HepG2 (cell line): ENCODE measurements around the gene TMEM98. TPM values are rescaled to one million over a fixed set of nuclear protein-coding genes. Genes with fewer than 3 reads are reported as not detected.

Source experiments
- ATM ChIP-seq: fragments of 450-650 bp; IDR thresholded peaks from 2 replicates; pipeline ENCODE4 v1.7.1; 2017; ENCODE audit warnings: mild to moderate bottlenecking, borderline replicate concordance
- CENPT ChIP-seq: sonication (generic); formaldehyde crosslinking; IDR thresholded peaks from 2 replicates; pipeline ENCODE4 v1.8.0; 2022; ENCODE audit warnings: low read depth, mild to moderate bottlenecking, moderate library complexity, missing genetic modification reagents
- DPF2 ChIP-seq: sonication (generic); formaldehyde crosslinking; IDR thresholded peaks from 2 replicates; pipeline ENCODE4 v1.4.0; 2020; ENCODE audit warnings: mild to moderate bottlenecking, low read depth, missing genetic modification reagents, borderline replicate concordance
- EP300 ChIP-seq, 3 experiments: sonication (generic) in 1 of 3; formaldehyde crosslinking in 1 of 3; IDR thresholded peaks; 2 replicates each; pipeline versions ENCODE4 v1.5.1 to v1.6.1; 2011 to 2020; ENCODE audit warnings: low read depth in 2 of 3, low read length in 2 of 3, borderline replicate concordance in 1 of 3, improper control_type of control experiment in 1 of 3, mild to moderate bottlenecking in 1 of 3, missing genetic modification reagents in 1 of 3, moderate library complexity in 1 of 3
- FOXP1 ChIP-seq, 2 experiments: fragments of 450-650 bp in 1 of 2; IDR thresholded peaks; 2 replicates each; pipeline ENCODE4 v1.6.1; 2017 to 2018; ENCODE audit warnings: antibody characterized with exemption in 1 of 2
- GABPA ChIP-seq, 2 experiments: IDR thresholded peaks; 2 replicates each; pipeline ENCODE4 v1.6.1; 2011 to 2016; ENCODE audit warnings: low read depth in 2 of 2, low read length in 1 of 2, missing biosample characterization in 1 of 2, missing genetic modification characterization in 1 of 2
- HDAC2 ChIP-seq: sonication (generic); formaldehyde crosslinking; IDR thresholded peaks from 2 replicates; pipeline ENCODE4 v1.4.0; 2020; ENCODE audit warnings: missing genetic modification reagents
- ISX ChIP-seq: sonication (generic); formaldehyde crosslinking; conservative IDR thresholded peaks from 2 replicates; pipeline ENCODE4 v1.5.0; 2020; ENCODE audit warnings: missing genetic modification reagents
- KDM6A ChIP-seq: IDR thresholded peaks from 2 replicates; pipeline ENCODE4 v1.6.1; 2016; ENCODE audit warnings: low read depth
- MED13 ChIP-seq: sonication (generic); formaldehyde crosslinking; IDR thresholded peaks from 2 replicates; pipeline ENCODE4 v1.5.0; 2020; ENCODE audit warnings: missing genetic modification reagents
- MED8 ChIP-seq: sonication (generic); formaldehyde crosslinking; IDR thresholded peaks from 2 replicates; pipeline ENCODE4 v1.8.1; 2023; ENCODE audit warnings: mild to moderate bottlenecking, missing genetic modification reagents; ENCODE audit not compliant: insufficient replicate concordance
- MYC ChIP-seq: sonication (generic); formaldehyde crosslinking; IDR thresholded peaks from 2 replicates; pipeline ENCODE4 v1.9.0; 2021; ENCODE audit warnings: missing genetic modification reagents, borderline replicate concordance
- NR2F1 ChIP-seq, 2 experiments: fragments of 450-650 bp in 1 of 2; formaldehyde crosslinking in 1 of 2; IDR thresholded peaks; 2 replicates each; pipeline versions ENCODE4 v1.5.0 to v1.6.1; 2016 to 2020; ENCODE audit warnings: mild to moderate bottlenecking in 1 of 2, missing compliant biosample characterization in 1 of 2, missing genetic modification reagents in 1 of 2, moderate library complexity in 1 of 2
- PAXIP1 ChIP-seq: sonication (generic); formaldehyde crosslinking; conservative IDR thresholded peaks from 2 replicates; pipeline ENCODE4 v1.4.0; 2020; ENCODE audit warnings: mild to moderate bottlenecking, missing genetic modification reagents, moderate library complexity
- RARA ChIP-seq: IDR thresholded peaks from 2 replicates; pipeline ENCODE4 v1.6.1; 2016; ENCODE audit warnings: missing genetic modification reagents, missing compliant biosample characterization
- SNAPC2 ChIP-seq: sonication (generic); formaldehyde crosslinking; IDR thresholded peaks from 2 replicates; pipeline ENCODE4 v1.8.1; 2022; ENCODE audit warnings: mild to moderate bottlenecking, missing genetic modification reagents
- SNAPC4 ChIP-seq: sonication (generic); formaldehyde crosslinking; IDR thresholded peaks from 2 replicates; pipeline ENCODE4 v1.4.0; 2020; ENCODE audit warnings: mild to moderate bottlenecking, missing genetic modification reagents
- ZFAT ChIP-seq: sonication (generic); formaldehyde crosslinking; conservative IDR thresholded peaks from 2 replicates; pipeline ENCODE4 v1.8.1; 2023; ENCODE audit warnings: missing genetic modification reagents, inconsistent platforms
- ZNF709 ChIP-seq: sonication (generic); formaldehyde crosslinking; IDR thresholded peaks from 2 replicates; pipeline ENCODE4 v1.5.0; 2020; ENCODE audit warnings: mild to moderate bottlenecking, missing genetic modification reagents
- ZSCAN9 ChIP-seq: IDR thresholded peaks from 2 replicates; pipeline ENCODE4 v1.6.1; 2016; ENCODE audit warnings: borderline replicate concordance
- polyA plus RNA-seq, 8 experiments: library from polyadenylated mRNA; depleted of rRNA in 3 of 8; stranded (reverse) in 7 of 8; unstranded in 1 of 8; fragments of >200 nt; fragmentation: Illumina TruSeq in 4 of 8; extraction: Trizol in 4 of 8; gene quantifications; 2 replicates each; pipeline versions ENCODE4 v1.2.1 to v1.2.3, GENCODE V29; 2011 to 2016; ENCODE audit warnings: low read depth in 4 of 8, missing spikeins in 1 of 8, mixed read lengths in 1 of 8; ENCODE audit not compliant: insufficient read depth in 1 of 8
- total RNA-seq, 5 experiments: library from RNA; depleted of rRNA; stranded (reverse); fragments of >200 nt; fragmentation: Illumina TruSeq; extraction: Trizol; gene quantifications; 2 replicates each; pipeline ENCODE4 v1.2.3, GENCODE V29; 2016; ENCODE audit warnings: low read depth in 1 of 5

TMEM98 gene
- total and polyA plus RNA-seq, 2 of the 13 experiments (the other 11 are each of a cell fraction or from before 2014, with no cell fraction given), result 103 to 175 TPM

GRCh38 chr17:32903774-32904673, 23.9 kb upstream of the TMEM98 start (continued):
- no peak for TF ChIP-seq SNAPC2 (CRISPR knock-in tag)
- no peak for TF ChIP-seq ZNF709 (CRISPR knock-in tag)
- TF ChIP-seq NR2F1 (CRISPR knock-in tag; IDR thresholded peaks at IDR 0.05), result peak in 1 of 2 experiments; percentile 37; a peak in 1 of 4 replicates
- 0 out of 2 replicates have a peak, but pooled peaks have one; percentile 17 for TF ChIP-seq HDAC2 (CRISPR knock-in tag)
- no peak for TF ChIP-seq MYC (CRISPR knock-in tag)
- TF ChIP-seq SNAPC4, result no peak
- TF ChIP-seq MED13 (CRISPR knock-in tag), result no peak
- TF ChIP-seq ISX (CRISPR knock-in tag), result no peak
- TF ChIP-seq PAXIP1 (CRISPR knock-in tag), result peak; percentile 62; the same call in 1 of the 2 replicates
- no peak for TF ChIP-seq KDM6A (CRISPR knock-in tag)
- no peak for TF ChIP-seq CENPT (CRISPR knock-in tag)
- no peak for TF ChIP-seq MED8 (CRISPR knock-in tag)
- no peak for TF ChIP-seq ATM
- TF ChIP-seq ZFAT (CRISPR knock-in tag), result no peak
- TF ChIP-seq DPF2 (CRISPR knock-in tag), result 0 out of 2 replicates have a peak, but pooled peaks have one; percentile 21
- no peak for TF ChIP-seq FOXP1 (IDR thresholded peaks at IDR 0.05)
- peak; percentile 63; the same call in 1 of the 2 replicates for TF ChIP-seq FOXP1 (CRISPR knock-in tag; IDR thresholded peaks at IDR 0.05)
- TF ChIP-seq ZSCAN9 (CRISPR knock-in tag), result no peak
- no peak for TF ChIP-seq GABPA (IDR thresholded peaks at IDR 0.05; ENCODE audit: low read depth, low read length)
- no peak for TF ChIP-seq GABPA (CRISPR knock-in tag; IDR thresholded peaks at IDR 0.05; ENCODE audit: low read depth)
- TF ChIP-seq RARA, result peak; percentile 55; the same call in 1 of the 2 replicates
- TF ChIP-seq EP300 (IDR thresholded peaks at IDR 0.05; ENCODE audit: low read depth in 2 of 2, low read length in 2 of 2), result 0 out of 4 replicates have a peak, but pooled peaks of 1 of the 2 experiments have one; percentile 20
- TF ChIP-seq EP300 (CRISPR knock-in tag; IDR thresholded peaks at IDR 0.05; ENCODE audit: borderline replicate concordance), result no peak
